ENCODE data around the gene ARAP2.

- TF ChIP-seq EZH2 (IDR thresholded peaks at IDR 0.05; ENCODE audit: low read length) (no peak), CTCF (optimal IDR thresholded peaks at IDR 0.05 in 1 of 3, IDR thresholded peaks at IDR 0.05 in 1 of 3, conservative IDR thresholded peaks at IDR 0.05 in 1 of 3; ENCODE audit: extremely low read depth in 1 of 3, insufficient read depth in 2 of 3, low read length in 3 of 3) (no peak)
Measured at GRCh38 chr4:36079666-36080065, 164.6 kb downstream of the ARAP2 start.

Measured in keratinocyte (primary cell).